ENCODE results near the gene TYROBP. TPM values are rescaled to one million over a fixed set of nuclear protein-coding genes. Genes with fewer than 3 reads are reported as not detected.

Gene TYROBP
- total and polyA plus RNA-seq, 2 donors (not counting 1 experiment from before 2014, with no cell fraction given), result not detected

- Histone ChIP-seq H3K4me3 (replicated peaks in 1 of 4; ENCODE audit: control extremely low read depth in 1 of 4, insufficient read depth in 1 of 4, low read depth in 3 of 4, low read length in 4 of 4) (no peak overlapping the region), H3K9me3 (ENCODE audit: control insufficient read depth, insufficient read depth, low read depth, low read length) (no peaks in the 10 kb centered on the region), H3K36me3 (ENCODE audit: control insufficient read depth, insufficient read depth, low read length) (no peaks in the 10 kb centered on the region), H3K27me3 (ENCODE audit: control insufficient read depth, insufficient read depth, low read length) (peaks cover 58% of the 10 kb centered on the region), H4K20me1 (ENCODE audit: control insufficient read depth, extremely low read depth, insufficient read depth, low read length) (no peaks in the 10 kb centered on the region), H2AFZ (ENCODE audit: low read length) (no peak overlapping the region), H3K9ac (ENCODE audit: insufficient read depth, low read length) (no peak overlapping the region), H3K27ac (ENCODE audit: insufficient read depth, low read length) (no peak overlapping the region), H3K4me2 (ENCODE audit: extremely low read depth, insufficient read depth, low read length) (no peak overlapping the region), H3K79me2 (ENCODE audit: control insufficient read depth, insufficient read depth, low read length) (no peaks in the 10 kb centered on the region), H3K4me1 (ENCODE audit: control insufficient read depth, extremely low read depth, insufficient read depth, low read length) (no peaks in the 10 kb centered on the region)
- TF ChIP-seq CTCF (conservative IDR thresholded peaks at IDR 0.05 in 1 of 2, IDR thresholded peaks at IDR 0.05 in 1 of 2; ENCODE audit: low read depth in 1 of 2, low read length in 2 of 2) (no peak), EZH2 (IDR thresholded peaks at IDR 0.05; ENCODE audit: low read length, missing control alignments) (no peak)
- no peak for DNase-seq (ENCODE audit: low read depth in 2 of 2)
These were observed 49.8 kb downstream of the TYROBP start for GRCh38 chr19:35858311-35858710.

- H3K9me3 ChIP-seq (ENCODE audit: control insufficient read depth, insufficient read depth, low read depth, low read length), result no peaks in the 10 kb centered on the region
- DNase-seq (ENCODE audit: low read depth in 2 of 2), result no peak
- H3K9ac ChIP-seq (ENCODE audit: insufficient read depth, low read length), result no peak within 1 kb of the TSS
- H4K20me1 ChIP-seq (ENCODE audit: control insufficient read depth, extremely low read depth, insufficient read depth, low read length), result no peaks in the 10 kb centered on the region
- TF ChIP-seq EZH2 (IDR thresholded peaks at IDR 0.05; ENCODE audit: low read length, missing control alignments) (peak; percentile 58), CTCF (conservative IDR thresholded peaks at IDR 0.05 in 1 of 2, IDR thresholded peaks at IDR 0.05 in 1 of 2; ENCODE audit: low read depth in 1 of 2, low read length in 2 of 2) (no peak)
- H3K27ac ChIP-seq (ENCODE audit: insufficient read depth, low read length), result no peak within 1 kb of the TSS
- H3K79me2 ChIP-seq (ENCODE audit: control insufficient read depth, insufficient read depth, low read length), result no peaks in the 10 kb centered on the region
- H3K4me1 ChIP-seq (ENCODE audit: control insufficient read depth, extremely low read depth, insufficient read depth, low read length), result no peaks in the 10 kb centered on the region
- no peaks in the 10 kb centered on the region for H3K36me3 ChIP-seq (ENCODE audit: control insufficient read depth, insufficient read depth, low read length)
- peak within 1 kb of the TSS in 2 of 4 experiments; percentile 21 to 51 for H3K4me3 ChIP-seq (replicated peaks in 1 of 4; ENCODE audit: control extremely low read depth in 1 of 4, insufficient read depth in 1 of 4, low read depth in 3 of 4, low read length in 4 of 4)
- peak within 1 kb of the TSS; percentile 51 for H3K4me2 ChIP-seq (ENCODE audit: extremely low read depth, insufficient read depth, low read length)
- peaks cover 55% of the 10 kb centered on the region for H3K27me3 ChIP-seq (ENCODE audit: control insufficient read depth, insufficient read depth, low read length)
- H2AFZ ChIP-seq (ENCODE audit: low read length), result no peak within 1 kb of the TSS
These were observed 51.4 kb downstream of the TYROBP start, which contains the start of gene KIRREL2 for GRCh38 chr19:35856546-35857149. Gene KIRREL2, plus strand, starts transcription at chr19:35856911. Its CDS starts 209 bp downstream, at chr19:35857120.

Other genes starting within 250 kb of the TYROBP start
- not detected in 2 replicates for gene UPK1A, start 241.8 kb downstream of the TYROBP start, total RNA-seq
- gene UPK1A, start 241.8 kb downstream of the TYROBP start, polyA plus RNA-seq, result 0.06 and 0.27 TPM in 2 replicates
- gene ZBTB32, start 203.7 kb downstream of the TYROBP start, total RNA-seq, result not detected in 2 replicates
- gene ZBTB32, start 203.7 kb downstream of the TYROBP start, polyA plus RNA-seq, result not detected in 2 replicates
- 3.9 and 5.4 TPM in 2 replicates for gene KMT2B, start 190.3 kb downstream of the TYROBP start, total RNA-seq
- 7.4 and 12.5 TPM in 2 replicates for gene KMT2B, start 190.3 kb downstream of the TYROBP start, polyA plus RNA-seq
- gene IGFLR1, start 165.8 kb downstream of the TYROBP start, total RNA-seq, result 0.17 and 0.51 TPM in 2 replicates
- 0.75 and 2.1 TPM in 2 replicates for gene IGFLR1, start 165.8 kb downstream of the TYROBP start, polyA plus RNA-seq
- gene U2AF1L4, start 162.9 kb downstream of the TYROBP start, total RNA-seq, result 5.9 and 9.1 TPM in 2 replicates
- 11.9 and 13.8 TPM in 2 replicates for gene U2AF1L4, start 162.9 kb downstream of the TYROBP start, polyA plus RNA-seq
- 15.7 and 16.0 TPM in 2 replicates for gene PSENEN, start 162.6 kb downstream of the TYROBP start, total RNA-seq
- gene PSENEN, start 162.6 kb downstream of the TYROBP start, polyA plus RNA-seq, result 31.4 and 35.5 TPM in 2 replicates
- 6.4 and 10.0 TPM in 2 replicates for gene LIN37, start 159.7 kb downstream of the TYROBP start, total RNA-seq
- 8.5 and 10.3 TPM in 2 replicates for gene LIN37, start 159.7 kb downstream of the TYROBP start, polyA plus RNA-seq
- 47.8 and 54.3 TPM in 2 replicates for gene HSPB6, start 151.3 kb downstream of the TYROBP start, total RNA-seq
- gene HSPB6, start 151.3 kb downstream of the TYROBP start, polyA plus RNA-seq, result 53.1 and 71.0 TPM in 2 replicates
- gene PROSER3, start 150.1 kb downstream of the TYROBP start, total RNA-seq, result 2.6 and 3.8 TPM in 2 replicates
- 8.1 and 12.9 TPM in 2 replicates for gene PROSER3, start 150.1 kb downstream of the TYROBP start, polyA plus RNA-seq
- gene ARHGAP33, start 132.7 kb downstream of the TYROBP start, total RNA-seq, result 2.1 and 2.3 TPM in 2 replicates
- 0.58 and 1.7 TPM in 2 replicates for gene ARHGAP33, start 132.7 kb downstream of the TYROBP start, polyA plus RNA-seq
- not detected in 2 replicates for gene PRODH2, start 95.5 kb downstream of the TYROBP start, total RNA-seq
- gene PRODH2, start 95.5 kb downstream of the TYROBP start, polyA plus RNA-seq, result not detected in 2 replicates
- not detected in 2 replicates for gene NPHS1, start 55.8 kb downstream of the TYROBP start, total RNA-seq
- not detected in 2 replicates for gene NPHS1, start 55.8 kb downstream of the TYROBP start, polyA plus RNA-seq
- gene KIRREL2, start 51.4 kb downstream of the TYROBP start, total RNA-seq, result under 0.01 TPM in 1 of 2 replicates, not detected in the other
- not detected in 2 replicates for gene KIRREL2, start 51.4 kb downstream of the TYROBP start, polyA plus RNA-seq
- gene APLP1, start 39.7 kb downstream of the TYROBP start, total RNA-seq, result 0.99 and 2.6 TPM in 2 replicates
- gene APLP1, start 39.7 kb downstream of the TYROBP start, polyA plus RNA-seq, result 3.7 and 4.1 TPM in 2 replicates
- 2.3 and 2.6 TPM in 2 replicates for gene NFKBID, start 7.8 kb downstream of the TYROBP start, total RNA-seq
- 1.2 and 2.4 TPM in 2 replicates for gene NFKBID, start 7.8 kb downstream of the TYROBP start, polyA plus RNA-seq
- gene HCST, start 5.8 kb downstream of the TYROBP start, total RNA-seq, result 1.0 and 2.0 TPM in 2 replicates
- gene HCST, start 5.8 kb downstream of the TYROBP start, polyA plus RNA-seq, result 0.14 and 0.16 TPM in 2 replicates
- gene LRFN3, start 28.1 kb upstream of the TYROBP start, total RNA-seq, result 2.6 and 3.1 TPM in 2 replicates
- gene LRFN3, start 28.1 kb upstream of the TYROBP start, polyA plus RNA-seq, result 2.2 and 2.6 TPM in 2 replicates
- 7.8 and 11.8 TPM in 2 replicates for gene SDHAF1, start 86.9 kb upstream of the TYROBP start, total RNA-seq
- gene SDHAF1, start 86.9 kb upstream of the TYROBP start, polyA plus RNA-seq, result 5.6 and 6.4 TPM in 2 replicates
- gene SYNE4, start 100.5 kb upstream of the TYROBP start, total RNA-seq, result under 0.01 and 0.17 TPM in 2 replicates
- gene SYNE4, start 100.5 kb upstream of the TYROBP start, polyA plus RNA-seq, result 0.07 and 0.12 TPM in 2 replicates
- gene ALKBH6, start 105.9 kb upstream of the TYROBP start, total RNA-seq, result 12.8 and 20.1 TPM in 2 replicates
- 19.5 and 21.0 TPM in 2 replicates for gene ALKBH6, start 105.9 kb upstream of the TYROBP start, polyA plus RNA-seq
- gene CLIP3, start 124.6 kb upstream of the TYROBP start, total RNA-seq, result 8.2 and 19.8 TPM in 2 replicates
- 14.7 and 15.0 TPM in 2 replicates for gene CLIP3, start 124.6 kb upstream of the TYROBP start, polyA plus RNA-seq
- 3.6 and 5.1 TPM in 2 replicates for gene THAP8, start 146.0 kb upstream of the TYROBP start, total RNA-seq
- 3.8 and 4.6 TPM in 2 replicates for gene THAP8, start 146.0 kb upstream of the TYROBP start, polyA plus RNA-seq
- 0.26 and 2.8 TPM in 2 replicates for gene WDR62, start 146.6 kb upstream of the TYROBP start, total RNA-seq
- 1.1 and 6.3 TPM in 2 replicates for gene WDR62, start 146.6 kb upstream of the TYROBP start, polyA plus RNA-seq
- gene OVOL3, start 202.8 kb upstream of the TYROBP start, total RNA-seq, result not detected in 2 replicates
- not detected in 2 replicates for gene OVOL3, start 202.8 kb upstream of the TYROBP start, polyA plus RNA-seq
- gene POLR2I, start 206.6 kb upstream of the TYROBP start, total RNA-seq, result 96.8 and 97.6 TPM in 2 replicates
- gene POLR2I, start 206.6 kb upstream of the TYROBP start, polyA plus RNA-seq, result 36.1 and 58.4 TPM in 2 replicates
- 173 and 249 TPM in 2 replicates for gene TBCB, start 207.2 kb upstream of the TYROBP start, total RNA-seq
- 194 and 217 TPM in 2 replicates for gene TBCB, start 207.2 kb upstream of the TYROBP start, polyA plus RNA-seq
- 263 and 466 TPM in 2 replicates for gene CAPNS1, start 231.8 kb upstream of the TYROBP start, total RNA-seq
- 1,189 and 1,351 TPM in 2 replicates for gene CAPNS1, start 231.8 kb upstream of the TYROBP start, polyA plus RNA-seq
- gene COX7A1, start 244.2 kb upstream of the TYROBP start, total RNA-seq, result 30.0 and 77.9 TPM in 2 replicates
- 17.8 and 42.5 TPM in 2 replicates for gene COX7A1, start 244.2 kb upstream of the TYROBP start, polyA plus RNA-seq